HG03066 (cell line): ENCODE data around the gene CACNA2D4.
"Not testable (repeated sequence)": the region's sequence is repeated elsewhere in the genome, so short reads cannot be mapped to it uniquely, and the experiment has no call there.

Experiments used
- ATAC-seq: cut with Tn5 transposase; IDR thresholded peaks from one replicate; pipeline ENCODE4 v1.9.1; 2021; ENCODE audit warnings: low read depth; ENCODE audit not compliant: unreplicated experiment

The CACNA2D4 gene

GRCh38 chr12:1918081-1918883, at the start of gene CACNA2D4:
Gene CACNA2D4 (minus strand): TSS chr12:1918652. CDS start chr12:1918473, 179 bp downstream.
- no peak for ATAC-seq

- ATAC-seq = no peak
These were observed 48.2 kb upstream of the CACNA2D4 start for GRCh38 chr12:1966561-1967226.

GRCh38 chr12:1965916-1966315, 47.5 kb upstream of the CACNA2D4 start:
- no peak for ATAC-seq

GRCh38 chr12:1962051-1963020, 43.9 kb upstream of the CACNA2D4 start:
- no peak for ATAC-seq

GRCh38 chr12:1956716-1957115, 38.3 kb upstream of the CACNA2D4 start:
- no peak for ATAC-seq

GRCh38 chr12:1949771-1950470, 31.5 kb upstream of the CACNA2D4 start:
- no peak for ATAC-seq

- ATAC-seq = no peak
These were observed 30.4 kb upstream of the CACNA2D4 start for GRCh38 chr12:1948883-1949282.

- no peak for ATAC-seq
These were observed 28.6 kb upstream of the CACNA2D4 start for GRCh38 chr12:1947081-1947480.

- no peak for ATAC-seq
These were observed 27.8 kb upstream of the CACNA2D4 start for GRCh38 chr12:1946296-1946695.

GRCh38 chr12:1945502-1945901, 27.1 kb upstream of the CACNA2D4 start:
- not testable (repeated sequence) for ATAC-seq

GRCh38 chr12:1939801-1940607, 21.6 kb upstream of the CACNA2D4 start:
- peak; percentile 58 for ATAC-seq

GRCh38 chr12:1939331-1939730, 20.9 kb upstream of the CACNA2D4 start:
- ATAC-seq = no peak

GRCh38 chr12:1937481-1938224, 19.2 kb upstream of the CACNA2D4 start:
- ATAC-seq = no peak

- no peak for ATAC-seq
These were observed 18.2 kb upstream of the CACNA2D4 start for GRCh38 chr12:1936406-1937320.

GRCh38 chr12:1935700-1936378, 17.4 kb upstream of the CACNA2D4 start:
- ATAC-seq = no peak

- ATAC-seq = no peak
These were observed 16.8 kb upstream of the CACNA2D4 start for GRCh38 chr12:1935242-1935641.

GRCh38 chr12:1934831-1935230, 16.4 kb upstream of the CACNA2D4 start:
- ATAC-seq = no peak
